ENCODE measurements around the gene KLF11.

KLF11 gene

GRCh38 chr2:10043256-10043905 lies at the start of gene KLF11:
Gene KLF11, plus strand, starts transcription at chr2:10043550. Its CDS starts 167 bp downstream, at chr2:10043717.
- no peaks in the 10 kb centered on the region for H3K4me1 ChIP-seq (ENCODE audit: insufficient read depth, low read length)

DNA sequence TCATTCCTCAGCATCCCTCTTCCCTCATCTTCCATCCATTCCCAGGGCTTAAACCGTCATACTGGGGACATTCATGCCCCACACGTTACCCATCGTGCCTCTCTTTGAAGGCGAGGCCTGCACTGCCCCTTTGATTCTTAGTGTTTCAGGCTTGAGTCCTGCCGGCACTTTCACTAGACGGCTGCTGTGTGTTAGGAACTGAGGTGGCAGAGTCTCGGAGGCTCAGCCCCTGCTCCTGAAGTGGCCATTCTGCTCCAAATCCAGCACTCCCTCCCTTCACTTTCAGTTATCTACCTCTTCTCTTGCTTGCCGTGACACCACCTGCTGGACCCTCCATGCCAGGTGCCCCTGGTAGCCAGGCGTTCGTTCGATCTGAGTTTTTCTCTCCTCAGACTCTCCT lies 48.9 kb upstream of the KLF11 start:
- no peaks in the 10 kb centered on the region for H3K9me3 ChIP-seq (ENCODE audit: control insufficient read depth, insufficient read depth, low read length)
- no peak overlapping the region for H3K9ac ChIP-seq (ENCODE audit: low read depth, low read length)
- H3K36me3 ChIP-seq (ENCODE audit: insufficient read depth, low read length): no peaks in the 10 kb centered on the region; the same call in none of the 2 replicates
- no peaks in the 10 kb centered on the region; the same call in 1 of the 2 replicates for H3K4me1 ChIP-seq (ENCODE audit: insufficient read depth, low read length)

More at GRCh38 chr2:10043256-10043905, at the start of gene KLF11:
- Histone ChIP-seq H3K9me3 (ENCODE audit: control insufficient read depth, insufficient read depth, low read length) (no peaks in the 10 kb centered on the region), H3K9ac (ENCODE audit: low read depth, low read length) (peak within 1 kb of the TSS; percentile 67), H3K36me3 (ENCODE audit: insufficient read depth, low read length) (no peaks in the 10 kb centered on the region)

GRCh38 chr2:9995059-9995458 lies 48.3 kb upstream of the KLF11 start:
- H3K4me1 ChIP-seq (ENCODE audit: insufficient read depth, low read length): no peaks in the 10 kb centered on the region; the same call in 1 of the 2 replicates
- H3K9ac ChIP-seq (ENCODE audit: low read depth, low read length): no peak overlapping the region
- H3K9me3 ChIP-seq (ENCODE audit: control insufficient read depth, insufficient read depth, low read length): no peaks in the 10 kb centered on the region
- H3K36me3 ChIP-seq (ENCODE audit: insufficient read depth, low read length): no peaks in the 10 kb centered on the region; the same call in none of the 2 replicates

- H3K36me3 ChIP-seq (ENCODE audit: insufficient read depth, low read length): no peaks in the 10 kb centered on the region; the same call in none of the 2 replicates
Measured at GRCh38 chr2:9996321-9996720, 47.0 kb upstream of the KLF11 start.

DNA sequence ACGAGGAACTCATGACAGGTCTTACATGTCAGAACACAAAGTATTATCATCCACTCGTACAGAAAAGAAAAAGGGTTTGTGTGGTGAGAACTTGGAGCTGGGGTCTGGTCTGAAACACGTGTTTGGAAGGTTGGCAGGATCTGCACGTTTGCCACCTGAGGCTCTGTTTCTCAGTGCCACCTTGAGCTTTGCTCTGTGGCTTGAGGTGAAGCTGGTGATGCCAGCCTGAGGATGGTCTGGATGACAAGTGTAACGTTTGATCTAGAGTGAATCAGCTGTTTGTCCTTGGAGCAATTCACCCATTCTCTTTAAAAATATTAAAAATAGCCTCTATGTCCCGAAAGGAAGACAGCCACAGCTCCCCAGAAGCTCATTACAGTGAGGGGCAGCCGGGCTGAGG lies 45.4 kb upstream of the KLF11 start:
- Histone ChIP-seq H3K9me3 (ENCODE audit: control insufficient read depth, insufficient read depth, low read length) (no peaks in the 10 kb centered on the region), H3K36me3 (ENCODE audit: insufficient read depth, low read length) (no peaks in the 10 kb centered on the region; the same call in none of the 2 replicates), H3K9ac (ENCODE audit: low read depth, low read length) (no peak overlapping the region)

More at GRCh38 chr2:9996321-9996720, 47.0 kb upstream of the KLF11 start:
- H3K9me3 ChIP-seq (ENCODE audit: control insufficient read depth, insufficient read depth, low read length): no peaks in the 10 kb centered on the region
- H3K4me1 ChIP-seq (ENCODE audit: insufficient read depth, low read length): peaks cover 5% of the 10 kb centered on the region; the same call in 1 of the 2 replicates
- H3K9ac ChIP-seq (ENCODE audit: low read depth, low read length): no peak overlapping the region

DNA sequence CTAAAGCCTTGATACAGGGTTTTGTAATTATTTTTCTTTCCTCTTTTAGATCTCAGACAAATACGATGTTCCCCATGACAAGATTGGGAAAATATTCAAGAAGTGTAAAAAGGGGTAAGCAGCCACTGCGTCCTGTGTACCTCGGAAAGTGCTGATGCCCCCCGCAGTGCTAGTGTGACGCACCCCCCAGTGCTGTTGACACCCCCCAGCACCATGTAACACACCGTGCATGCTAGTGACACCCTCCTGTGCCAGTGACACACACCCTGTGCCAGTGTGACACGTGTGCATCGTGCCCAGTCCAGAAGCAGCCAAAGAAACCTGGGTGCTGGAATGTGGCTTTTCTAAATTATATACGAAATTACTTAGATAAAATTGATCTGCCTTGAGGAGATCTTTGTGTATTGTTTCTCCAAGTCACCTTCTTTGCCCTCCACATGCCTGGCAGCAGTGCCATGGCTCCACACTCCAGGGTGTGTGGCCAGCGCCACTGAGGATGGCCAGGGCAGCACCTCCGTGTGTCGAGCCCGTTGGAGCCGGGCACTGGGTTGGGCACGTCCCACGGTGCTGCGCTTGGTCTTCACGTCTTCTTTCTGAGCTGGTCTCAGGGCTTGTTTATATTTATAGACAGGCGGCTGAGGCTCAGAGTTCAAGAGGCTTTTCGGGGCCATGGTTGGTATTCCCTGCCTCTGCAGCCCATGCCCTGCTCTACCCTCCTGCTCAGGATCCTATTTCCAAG lies 44.3 kb upstream of the KLF11 start:
- Histone ChIP-seq H3K4me1 (ENCODE audit: insufficient read depth, low read length) (peaks cover 11% of the 10 kb centered on the region; the same call in 1 of the 2 replicates), H3K9me3 (ENCODE audit: control insufficient read depth, insufficient read depth, low read length) (no peaks in the 10 kb centered on the region), H3K36me3 (ENCODE audit: insufficient read depth, low read length) (no peaks in the 10 kb centered on the region; the same call in none of the 2 replicates), H3K9ac (ENCODE audit: low read depth, low read length) (no peak overlapping the region)

More for the DNA sequence above, 45.4 kb upstream of the KLF11 start:
- H3K4me1 ChIP-seq (ENCODE audit: insufficient read depth, low read length): peaks cover 11% of the 10 kb centered on the region; the same call in 1 of the 2 replicates

GRCh38 chr2:9999693-10000092 lies 43.7 kb upstream of the KLF11 start:
- H3K4me1 ChIP-seq (ENCODE audit: insufficient read depth, low read length): peaks cover 11% of the 10 kb centered on the region; the same call in 1 of the 2 replicates
- H3K9ac ChIP-seq (ENCODE audit: low read depth, low read length): no peak overlapping the region
- no peaks in the 10 kb centered on the region; the same call in none of the 2 replicates for H3K36me3 ChIP-seq (ENCODE audit: insufficient read depth, low read length)
- no peaks in the 10 kb centered on the region for H3K9me3 ChIP-seq (ENCODE audit: control insufficient read depth, insufficient read depth, low read length)

DNA sequence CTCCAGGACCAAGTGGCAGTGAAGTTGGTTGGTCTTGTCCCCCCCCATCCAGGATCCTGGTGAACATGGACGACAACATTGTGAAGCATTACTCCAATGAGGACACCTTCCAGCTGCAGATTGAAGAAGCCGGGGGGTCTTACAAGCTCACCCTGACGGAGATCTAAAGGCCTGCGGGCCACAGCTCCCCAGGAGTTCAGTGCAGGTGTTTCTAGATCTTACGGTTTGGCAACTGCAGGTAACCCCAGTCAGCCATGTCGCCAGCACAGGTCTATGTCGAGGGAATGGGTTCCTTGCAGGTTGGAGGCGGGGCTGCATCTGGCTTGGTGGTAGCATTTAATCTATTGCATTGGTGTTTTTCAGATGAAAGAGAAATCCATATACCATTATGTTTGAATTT lies 42.8 kb upstream of the KLF11 start:
- peaks cover 11% of the 10 kb centered on the region; the same call in 1 of the 2 replicates for H3K4me1 ChIP-seq (ENCODE audit: insufficient read depth, low read length)
- H3K9me3 ChIP-seq (ENCODE audit: control insufficient read depth, insufficient read depth, low read length): no peaks in the 10 kb centered on the region
- no peak overlapping the region for H3K9ac ChIP-seq (ENCODE audit: low read depth, low read length)
- no peaks in the 10 kb centered on the region; the same call in none of the 2 replicates for H3K36me3 ChIP-seq (ENCODE audit: insufficient read depth, low read length)

- Histone ChIP-seq H3K9ac (ENCODE audit: low read depth, low read length) (no peak overlapping the region), H3K36me3 (ENCODE audit: insufficient read depth, low read length) (no peaks in the 10 kb centered on the region), H3K4me1 (ENCODE audit: insufficient read depth, low read length) (peaks cover 11% of the 10 kb centered on the region; the same call in 1 of the 2 replicates), H3K9me3 (ENCODE audit: control insufficient read depth, insufficient read depth, low read length) (no peaks in the 10 kb centered on the region)
Measured at GRCh38 chr2:10001586-10001985, 41.8 kb upstream of the KLF11 start.

GRCh38 chr2:10002109-10002508 lies 41.2 kb upstream of the KLF11 start:
- H3K9ac ChIP-seq (ENCODE audit: low read depth, low read length): no peak overlapping the region
- peaks cover 11% of the 10 kb centered on the region; the same call in 1 of the 2 replicates for H3K4me1 ChIP-seq (ENCODE audit: insufficient read depth, low read length)
- H3K9me3 ChIP-seq (ENCODE audit: control insufficient read depth, insufficient read depth, low read length): no peaks in the 10 kb centered on the region
- no peaks in the 10 kb centered on the region for H3K36me3 ChIP-seq (ENCODE audit: insufficient read depth, low read length)

DNA sequence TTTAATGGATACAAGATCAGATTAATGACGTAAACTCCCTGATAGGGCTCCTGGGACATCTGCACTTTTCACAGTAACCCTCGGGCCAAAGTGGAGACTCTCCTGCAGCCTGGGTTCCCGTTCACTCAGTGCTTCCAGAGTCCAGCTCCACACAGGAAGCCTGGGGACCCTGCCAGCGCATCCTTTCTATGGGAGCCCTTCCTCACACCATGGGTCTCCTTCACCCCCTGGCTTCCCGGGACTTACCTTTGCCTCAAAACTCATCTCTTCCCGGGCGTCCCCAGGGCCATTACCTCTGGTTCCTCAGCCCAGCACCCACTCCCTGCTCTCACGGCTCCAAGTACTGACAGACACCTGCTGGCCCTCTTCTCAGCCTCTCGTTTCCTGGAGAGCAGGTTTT lies 40.7 kb upstream of the KLF11 start:
- no peak overlapping the region for H3K9ac ChIP-seq (ENCODE audit: low read depth, low read length)
- no peaks in the 10 kb centered on the region for H3K36me3 ChIP-seq (ENCODE audit: insufficient read depth, low read length)
- no peaks in the 10 kb centered on the region for H3K9me3 ChIP-seq (ENCODE audit: control insufficient read depth, insufficient read depth, low read length)

GRCh38 chr2:10003206-10004125 lies 39.9 kb upstream of the KLF11 start:
- Histone ChIP-seq H3K9ac (ENCODE audit: low read depth, low read length) (no peak overlapping the region), H3K4me1 (ENCODE audit: insufficient read depth, low read length) (peaks cover 11% of the 10 kb centered on the region; the same call in 1 of the 2 replicates), H3K9me3 (ENCODE audit: control insufficient read depth, insufficient read depth, low read length) (no peaks in the 10 kb centered on the region), H3K36me3 (ENCODE audit: insufficient read depth, low read length) (no peaks in the 10 kb centered on the region)

More for the DNA sequence above, 40.7 kb upstream of the KLF11 start:
- H3K4me1 ChIP-seq (ENCODE audit: insufficient read depth, low read length): peaks cover 11% of the 10 kb centered on the region; the same call in 1 of the 2 replicates

DNA sequence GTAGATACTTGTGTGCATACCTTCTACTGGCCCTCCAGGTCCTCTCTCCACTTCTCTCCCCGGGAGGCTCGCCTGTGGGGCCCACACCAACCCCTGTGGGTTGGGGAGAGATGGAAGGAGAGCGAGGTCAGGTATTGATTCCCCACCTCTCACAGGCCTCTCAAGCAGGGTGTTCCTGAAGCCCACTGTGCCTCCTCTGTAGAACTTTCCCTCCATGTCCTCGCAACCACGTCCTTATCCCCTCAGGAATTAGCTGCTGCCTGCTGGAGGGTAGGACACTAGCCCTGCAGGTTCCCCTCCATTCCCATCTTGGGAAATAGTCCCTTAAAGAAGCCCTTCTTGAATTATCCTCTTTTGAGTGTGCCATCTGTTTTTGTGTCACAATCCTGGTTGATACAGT lies 38.9 kb upstream of the KLF11 start:
- no peak overlapping the region for H3K9ac ChIP-seq (ENCODE audit: low read depth, low read length)
- H3K9me3 ChIP-seq (ENCODE audit: control insufficient read depth, insufficient read depth, low read length): no peaks in the 10 kb centered on the region
- peaks cover 11% of the 10 kb centered on the region; the same call in 1 of the 2 replicates for H3K4me1 ChIP-seq (ENCODE audit: insufficient read depth, low read length)
- H3K36me3 ChIP-seq (ENCODE audit: insufficient read depth, low read length): no peaks in the 10 kb centered on the region

GRCh38 chr2:10004836-10005235 lies 38.5 kb upstream of the KLF11 start:
- Histone ChIP-seq H3K36me3 (ENCODE audit: insufficient read depth, low read length) (no peaks in the 10 kb centered on the region), H3K4me1 (ENCODE audit: insufficient read depth, low read length) (peaks cover 11% of the 10 kb centered on the region; the same call in 1 of the 2 replicates), H3K9ac (ENCODE audit: low read depth, low read length) (no peak overlapping the region), H3K9me3 (ENCODE audit: control insufficient read depth, insufficient read depth, low read length) (no peaks in the 10 kb centered on the region)

Data from ES-I3 (cell line).